ENCODE data around the gene TRIM65. TPM values are rescaled to one million over a fixed set of nuclear protein-coding genes. Genes with fewer than 3 reads are reported as not detected.

The TRIM65 gene
- total and polyA plus RNA-seq, 2 of the 13 experiments (the other 11 are each of a cell fraction or from before 2014, with no cell fraction given) = 10.3 to 22.4 TPM

GRCh38 chr17:75914643-75915267, 18.0 kb upstream of the TRIM65 start (continued):
- TF ChIP-seq, protein P1, sequence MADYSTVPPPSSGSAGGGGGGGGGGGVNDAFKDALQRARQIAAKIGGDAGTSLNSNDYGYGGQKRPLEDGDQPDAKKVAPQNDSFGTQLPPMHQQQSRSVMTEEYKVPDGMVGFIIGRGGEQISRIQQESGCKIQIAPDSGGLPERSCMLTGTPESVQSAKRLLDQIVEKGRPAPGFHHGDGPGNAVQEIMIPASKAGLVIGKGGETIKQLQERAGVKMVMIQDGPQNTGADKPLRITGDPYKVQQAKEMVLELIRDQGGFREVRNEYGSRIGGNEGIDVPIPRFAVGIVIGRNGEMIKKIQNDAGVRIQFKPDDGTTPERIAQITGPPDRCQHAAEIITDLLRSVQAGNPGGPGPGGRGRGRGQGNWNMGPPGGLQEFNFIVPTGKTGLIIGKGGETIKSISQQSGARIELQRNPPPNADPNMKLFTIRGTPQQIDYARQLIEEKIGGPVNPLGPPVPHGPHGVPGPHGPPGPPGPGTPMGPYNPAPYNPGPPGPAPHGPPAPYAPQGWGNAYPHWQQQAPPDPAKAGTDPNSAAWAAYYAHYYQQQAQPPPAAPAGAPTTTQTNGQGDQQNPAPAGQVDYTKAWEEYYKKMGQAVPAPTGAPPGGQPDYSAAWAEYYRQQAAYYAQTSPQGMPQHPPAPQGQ (CRISPR knock-in tag; IDR thresholded peaks at IDR 0.05; ENCODE audit: borderline replicate concordance) = no peak
- TF ChIP-seq TMF1 (CRISPR knock-in tag; IDR thresholded peaks at IDR 0.05; ENCODE audit: low read depth) = no peak
- no peak for TF ChIP-seq ZNF781 (CRISPR knock-in tag; IDR thresholded peaks at IDR 0.05; ENCODE audit: borderline replicate concordance, not compliant biosample characterization)
- TF ChIP-seq ZBTB14 (CRISPR knock-in tag; IDR thresholded peaks at IDR 0.05) = no peak
- no peak for TF ChIP-seq MAF1 (CRISPR knock-in tag; IDR thresholded peaks at IDR 0.05; ENCODE audit: borderline replicate concordance)
- TF ChIP-seq ZNF724P (CRISPR knock-in tag; IDR thresholded peaks at IDR 0.05; ENCODE audit: borderline replicate concordance) = no peak
- TF ChIP-seq RELA (CRISPR knock-in tag; IDR thresholded peaks at IDR 0.05) = no peak
- no peak for TF ChIP-seq ZNF720 (CRISPR knock-in tag; IDR thresholded peaks at IDR 0.05)
- TF ChIP-seq, protein P2, sequence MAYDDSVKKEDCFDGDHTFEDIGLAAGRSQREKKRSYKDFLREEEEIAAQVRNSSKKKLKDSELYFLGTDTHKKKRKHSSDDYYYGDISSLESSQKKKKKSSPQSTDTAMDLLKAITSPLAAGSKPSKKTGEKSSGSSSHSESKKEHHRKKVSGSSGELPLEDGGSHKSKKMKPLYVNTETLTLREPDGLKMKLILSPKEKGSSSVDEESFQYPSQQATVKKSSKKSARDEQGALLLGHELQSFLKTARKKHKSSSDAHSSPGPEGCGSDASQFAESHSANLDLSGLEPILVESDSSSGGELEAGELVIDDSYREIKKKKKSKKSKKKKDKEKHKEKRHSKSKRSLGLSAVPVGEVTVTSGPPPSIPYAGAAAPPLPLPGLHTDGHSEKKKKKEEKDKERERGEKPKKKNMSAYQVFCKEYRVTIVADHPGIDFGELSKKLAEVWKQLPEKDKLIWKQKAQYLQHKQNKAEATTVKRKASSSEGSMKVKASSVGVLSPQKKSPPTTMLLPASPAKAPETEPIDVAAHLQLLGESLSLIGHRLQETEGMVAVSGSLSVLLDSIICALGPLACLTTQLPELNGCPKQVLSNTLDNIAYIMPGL (CRISPR knock-in tag; IDR thresholded peaks at IDR 0.05; ENCODE audit: borderline replicate concordance in 1 of 2, low read depth in 1 of 2) = no peak
- TF ChIP-seq ZNF788 (CRISPR knock-in tag; IDR thresholded peaks at IDR 0.05; ENCODE audit: borderline replicate concordance) = no peak; the same call in 1 of the 2 replicates
- no peak for TF ChIP-seq CREBL2 (CRISPR knock-in tag; IDR thresholded peaks at IDR 0.05; ENCODE audit: borderline replicate concordance)
- no peak for TF ChIP-seq ZNF605 (CRISPR knock-in tag; IDR thresholded peaks at IDR 0.05)
- TF ChIP-seq RBM22 (optimal IDR thresholded peaks at IDR 0.05; ENCODE audit: low read length) = no peak
- no peak for TF ChIP-seq HMGA1 (CRISPR knock-in tag; conservative IDR thresholded peaks at IDR 0.05)
- no peak for TF ChIP-seq ZFP37 (CRISPR knock-in tag; IDR thresholded peaks at IDR 0.05; ENCODE audit: borderline replicate concordance)
- no peak for TF ChIP-seq MIER3 (CRISPR knock-in tag; IDR thresholded peaks at IDR 0.05; ENCODE audit: borderline replicate concordance)
- TF ChIP-seq RAD21 (CRISPR knock-in tag; IDR thresholded peaks at IDR 0.05) = no peak
- TF ChIP-seq ZNF543 (CRISPR knock-in tag; IDR thresholded peaks at IDR 0.05) = no peak
- no peak for TF ChIP-seq ZNF124 (CRISPR knock-in tag; IDR thresholded peaks at IDR 0.05)
- no peak for TF ChIP-seq ZMYM3 (CRISPR knock-in tag; IDR thresholded peaks at IDR 0.05)
- no peak for TF ChIP-seq ZNF138 (CRISPR knock-in tag; IDR thresholded peaks at IDR 0.05; ENCODE audit: low read depth)
- TF ChIP-seq HOMEZ (CRISPR knock-in tag; IDR thresholded peaks at IDR 0.05; ENCODE audit: low read depth) = no peak; the same call in 1 of the 2 replicates
- no peak for TF ChIP-seq ZNF850 (CRISPR knock-in tag; conservative IDR thresholded peaks at IDR 0.05)
- TF ChIP-seq SP140L (CRISPR knock-in tag; IDR thresholded peaks at IDR 0.05; ENCODE audit: borderline replicate concordance) = no peak
- TF ChIP-seq ZBTB7B (CRISPR knock-in tag; IDR thresholded peaks at IDR 0.05) = no peak

Measured in HepG2 (cell line).